HG02870 (cell line): Measurements from ENCODE around the gene DENND1A.

Experiments
- ATAC-seq: cut with Tn5 transposase; IDR thresholded peaks from one replicate; pipeline ENCODE4 v1.9.1; 2021; ENCODE audit warnings: mild to moderate bottlenecking, moderate library complexity; ENCODE audit not compliant: unreplicated experiment

Gene DENND1A

GRCh38 chr9:123548741-123549545, 381.0 kb downstream of the DENND1A start:
- no peak for ATAC-seq

GRCh38 chr9:123544007-123544827, 385.7 kb downstream of the DENND1A start:
- no peak for ATAC-seq

- ATAC-seq = no peak
Measured at GRCh38 chr9:123543492-123543891, 386.4 kb downstream of the DENND1A start.

DNA sequence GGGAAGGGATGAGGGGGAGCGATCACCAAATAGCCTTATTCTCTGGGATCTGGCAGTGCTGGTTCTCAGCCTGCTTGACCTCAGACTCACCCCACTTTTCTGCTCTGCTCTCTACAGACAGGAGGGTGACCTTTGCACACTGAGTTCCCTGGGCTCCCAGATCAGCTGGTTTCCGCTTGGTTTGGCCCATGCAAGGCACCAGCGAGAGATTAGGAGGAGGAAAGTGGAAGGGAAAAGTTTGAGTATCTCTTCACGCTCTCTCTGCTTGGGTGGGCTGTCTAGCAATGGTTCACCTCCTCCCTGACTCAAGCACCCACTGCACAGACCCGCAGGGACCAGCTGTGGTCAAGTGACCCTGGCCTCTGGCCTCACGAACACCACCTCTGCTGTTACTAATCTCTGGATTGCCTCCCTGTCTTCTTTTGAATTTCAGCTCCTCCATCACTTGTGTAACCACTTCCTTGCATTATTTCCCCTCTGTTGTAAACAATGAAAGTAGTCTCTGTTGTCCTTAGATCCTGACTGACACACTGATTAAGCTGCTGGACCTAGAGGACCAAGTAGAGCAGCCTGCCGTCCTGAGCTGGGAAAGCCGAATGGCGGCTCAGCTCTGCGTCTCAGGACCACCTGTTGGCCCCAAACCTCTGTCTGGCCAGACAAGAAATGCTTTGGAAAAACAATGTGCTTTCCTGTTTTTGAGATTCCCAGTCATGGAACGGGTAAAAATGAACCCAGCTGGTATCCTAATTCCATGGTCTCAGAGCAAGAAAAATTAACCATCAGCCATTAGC, 387.3 kb downstream of the DENND1A start:
- no peak for ATAC-seq

DNA sequence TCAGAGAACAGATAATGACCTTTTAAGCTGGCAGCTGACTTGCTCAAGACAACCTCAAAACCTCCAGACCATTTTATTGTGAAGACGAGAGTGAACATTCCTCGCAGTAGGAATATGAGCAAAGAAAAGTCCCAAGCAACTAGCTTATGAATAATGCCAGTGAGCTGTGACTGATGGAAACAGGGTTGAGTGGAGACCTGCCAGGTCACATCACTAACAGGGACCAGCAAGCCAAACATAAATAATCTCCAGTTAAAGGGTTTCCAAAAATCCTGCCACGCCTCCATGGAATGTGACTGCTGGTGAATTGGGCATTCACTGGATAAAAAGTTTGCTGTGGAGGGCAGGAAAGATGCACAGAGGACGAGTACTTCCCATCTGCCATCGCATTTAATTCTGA, 388.5 kb downstream of the DENND1A start:
- ATAC-seq = no peak

DNA sequence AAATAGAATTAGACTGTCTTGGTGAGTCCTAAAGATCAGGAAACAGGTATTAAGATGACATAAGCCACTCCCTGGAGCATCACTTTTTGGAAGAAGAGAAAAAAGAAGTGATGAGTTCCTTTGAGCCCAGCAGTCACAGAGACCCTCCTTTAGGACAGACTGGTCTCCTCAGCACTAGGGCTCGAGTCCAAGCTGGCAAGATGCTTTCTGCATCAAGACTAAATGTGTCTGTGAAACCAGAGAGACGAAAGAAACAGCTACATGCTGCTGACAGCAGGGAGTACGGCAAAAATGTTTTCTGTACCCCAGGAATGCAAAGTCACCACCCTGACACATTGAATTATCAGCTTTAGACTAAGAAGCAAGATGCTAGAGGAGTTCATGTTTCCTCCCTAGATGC, 389.5 kb downstream of the DENND1A start:
- no peak for ATAC-seq

DNA sequence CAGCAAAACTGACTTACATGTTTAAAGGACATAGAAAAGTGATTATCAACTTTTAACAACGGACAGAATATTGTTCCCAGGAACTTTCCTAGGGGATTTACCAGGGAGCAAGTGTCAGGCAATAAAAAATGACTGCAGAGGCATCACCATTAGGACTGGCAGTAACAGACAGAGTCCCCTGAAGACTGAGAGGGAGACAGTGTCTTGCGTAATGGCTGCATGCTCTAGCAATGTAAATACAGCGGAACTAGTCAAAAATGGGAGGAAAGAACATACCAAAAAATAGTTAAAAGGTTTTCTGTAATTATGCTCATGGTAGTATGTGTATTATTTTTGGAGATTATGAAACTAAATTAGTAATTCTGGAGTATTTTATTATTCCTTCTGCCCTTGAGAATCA, 392.1 kb downstream of the DENND1A start:
- ATAC-seq = no peak

DNA sequence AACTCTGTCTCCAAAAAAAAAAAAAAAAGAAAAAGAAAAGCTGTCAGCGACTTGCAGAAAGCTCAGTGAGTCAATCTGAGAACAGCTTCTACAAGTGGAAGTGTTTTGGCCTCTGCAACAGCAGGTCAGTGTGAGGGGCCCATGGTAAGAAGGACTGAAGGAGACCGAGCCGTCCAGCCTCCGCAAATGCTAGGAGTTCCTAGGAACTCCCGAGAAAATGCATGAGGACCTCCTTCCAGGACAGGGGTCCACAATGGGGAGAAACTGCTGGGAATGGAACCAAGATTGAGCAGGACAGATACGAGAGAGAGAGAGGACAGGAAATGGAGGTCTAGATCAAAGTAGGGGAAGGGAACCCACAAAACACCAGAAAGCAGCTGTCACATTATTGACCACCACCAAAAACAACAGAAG, 393.5 kb downstream of the DENND1A start:
- no peak for ATAC-seq

- ATAC-seq = no peak
Measured at GRCh38 chr9:123534336-123534735, 395.6 kb downstream of the DENND1A start.

DNA sequence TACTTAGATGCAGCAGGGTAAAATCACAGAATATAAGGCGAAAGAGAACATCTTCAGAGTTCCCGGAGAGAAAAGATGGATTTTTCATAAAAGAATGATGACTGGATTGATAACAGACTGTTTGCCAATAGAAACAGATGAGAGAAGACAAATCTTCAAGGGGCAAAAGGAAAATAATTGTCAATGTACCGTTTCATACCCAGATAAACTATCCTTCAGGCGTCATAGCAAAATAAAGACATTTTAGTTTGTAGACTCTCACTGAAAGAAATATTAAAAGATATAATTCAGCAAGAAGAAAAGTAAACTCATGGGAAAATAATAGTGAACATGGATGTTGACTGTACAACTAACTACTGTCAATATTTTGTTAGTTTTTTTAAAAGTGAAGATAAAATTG, 399.7 kb downstream of the DENND1A start:
- ATAC-seq = no peak

- no peak for ATAC-seq
Measured at GRCh38 chr9:123528501-123528900, 401.4 kb downstream of the DENND1A start.

DNA sequence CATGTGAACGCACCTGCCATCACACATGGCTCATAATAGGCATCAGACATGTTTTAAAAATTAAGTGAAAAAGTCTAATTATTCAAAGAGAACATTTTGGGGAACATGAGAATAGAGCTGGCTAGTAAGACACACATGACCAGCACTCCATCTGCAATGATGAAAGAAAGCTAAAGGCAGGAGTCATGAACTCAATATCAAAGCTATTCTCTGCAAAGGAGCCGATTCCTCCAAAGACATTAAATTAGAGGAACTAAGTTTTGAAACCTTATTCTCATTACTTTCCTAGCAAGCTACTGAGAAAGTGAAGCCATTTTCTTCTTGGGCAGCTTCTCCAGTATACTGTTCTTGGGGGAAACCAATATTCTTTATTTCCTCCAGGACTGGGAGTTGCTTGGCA, 401.9 kb downstream of the DENND1A start:
- ATAC-seq = no peak

- no peak for ATAC-seq
Measured at GRCh38 chr9:123525957-123526356, 404.0 kb downstream of the DENND1A start.

DNA sequence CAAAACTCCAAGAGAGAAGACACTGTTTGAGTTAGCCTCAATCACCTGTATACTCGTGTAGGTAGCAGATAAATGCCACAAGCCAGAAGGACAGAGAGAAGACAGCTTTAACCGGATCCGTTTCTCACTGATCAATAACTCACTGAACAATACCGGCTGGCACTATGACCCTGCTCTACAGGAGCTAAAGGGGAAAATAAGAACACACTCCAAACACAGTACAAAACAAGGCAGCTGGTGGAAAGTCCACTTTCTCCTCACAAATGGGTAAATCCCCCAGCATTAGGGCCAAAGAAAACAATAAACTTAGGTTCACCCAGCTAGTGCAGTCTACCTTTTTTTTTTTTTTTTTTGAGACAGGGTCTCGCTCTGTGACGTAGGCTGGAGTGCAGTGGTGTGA, 404.5 kb downstream of the DENND1A start:
- no peak for ATAC-seq

DNA sequence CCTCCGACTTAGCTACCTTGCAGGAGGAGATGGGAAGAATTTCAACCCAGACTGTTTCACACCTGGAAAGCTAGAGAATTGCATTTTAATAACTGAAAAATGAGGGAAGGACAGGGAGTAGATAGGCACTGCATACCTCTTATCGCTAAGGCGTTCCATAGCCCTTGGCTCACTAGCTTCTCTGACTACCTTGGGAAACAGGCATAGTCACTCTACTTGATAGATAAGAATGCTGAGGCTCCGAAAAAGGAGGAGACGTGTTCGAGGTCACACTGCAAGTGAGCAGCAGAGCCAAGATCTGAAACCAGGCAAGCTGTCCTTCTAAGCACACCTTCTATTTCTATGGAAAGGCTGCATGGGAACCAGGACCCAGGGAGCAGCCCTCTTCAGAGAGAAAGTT, 405.1 kb downstream of the DENND1A start:
- no peak for ATAC-seq

DNA sequence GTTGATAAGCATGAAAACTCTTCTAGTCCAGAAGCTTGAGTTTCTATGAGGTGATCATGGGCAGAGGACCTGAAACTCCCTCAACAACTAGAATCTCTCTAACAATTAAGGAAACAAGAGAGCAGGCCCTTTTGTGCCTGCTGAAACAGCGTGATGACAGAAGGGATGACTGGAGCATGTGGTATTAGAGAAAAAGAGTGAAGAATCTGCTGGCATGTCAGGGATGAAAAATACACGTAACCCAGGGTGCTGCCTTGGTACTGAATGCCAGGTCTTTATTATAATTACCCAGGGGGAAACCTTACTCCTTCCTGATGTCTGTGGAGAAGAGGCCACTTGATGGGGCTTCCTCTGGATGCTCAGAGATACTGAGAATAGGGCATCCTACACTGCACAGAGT, 406.1 kb downstream of the DENND1A start:
- ATAC-seq = no peak

DNA sequence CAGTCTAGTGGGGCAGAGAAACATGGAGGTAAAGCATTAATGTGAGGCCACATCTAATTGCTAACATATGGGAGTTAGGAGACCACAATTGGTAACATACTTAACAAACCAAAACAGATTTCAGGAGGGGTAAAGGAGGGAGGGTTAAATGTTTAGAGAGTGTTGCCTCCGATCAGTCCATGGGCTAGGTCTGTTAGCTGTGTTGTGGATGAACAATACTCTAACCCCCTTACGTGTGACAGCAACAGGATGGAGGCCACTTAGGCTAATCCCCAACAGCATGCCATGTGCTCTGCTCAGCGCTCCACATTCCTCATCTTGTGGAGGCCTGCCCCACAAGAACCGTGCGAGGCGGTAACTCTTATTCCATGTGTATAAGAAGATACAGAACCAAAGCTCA, 406.9 kb downstream of the DENND1A start:
- no peak for ATAC-seq

DNA sequence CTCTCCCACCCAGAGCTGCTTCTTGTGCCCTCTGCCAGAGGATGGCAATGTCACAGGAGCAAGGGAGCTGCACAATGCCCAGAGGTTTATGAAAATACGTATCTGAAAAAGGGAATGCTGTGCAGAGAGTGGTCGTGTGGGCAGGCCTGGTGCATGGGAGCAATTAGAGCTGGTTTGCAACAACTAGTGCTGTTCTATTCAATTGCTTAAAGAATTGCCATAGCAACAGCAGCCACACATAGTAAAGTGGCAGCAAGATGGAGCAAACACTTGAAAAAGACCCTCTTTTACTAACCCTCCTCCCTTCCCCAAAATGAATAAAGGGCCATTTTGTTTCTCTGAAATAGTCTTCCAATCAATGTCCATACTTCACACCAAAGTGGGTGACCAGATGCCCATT, 407.7 kb downstream of the DENND1A start:
- no peak for ATAC-seq

GRCh38 chr9:123518338-123518737, 411.6 kb downstream of the DENND1A start:
- ATAC-seq = no peak

GRCh38 chr9:123517512-123517911, 412.4 kb downstream of the DENND1A start:
- no peak for ATAC-seq

- ATAC-seq = no peak
Measured at GRCh38 chr9:123514766-123515165, 415.2 kb downstream of the DENND1A start.
